Loucy (cell line): ENCODE data around the gene PLA2G2C.

Source experiments
- H2AFZ ChIP-seq: fragments of 200-600 bp; sonication (generic); 2 replicates; pipeline ENCODE4 v1.6.0; 2016; ENCODE audit warnings: antibody characterized with exemption, mild to moderate bottlenecking, low read length, moderate library complexity
- H3F3A ChIP-seq: fragments of 200-600 bp; 2 replicates; pipeline ENCODE4 v1.6.0; 2016; ENCODE audit warnings: antibody characterized with exemption, low read depth, mild to moderate bottlenecking
- H3K27me3 ChIP-seq: fragments of 200-600 bp; sonication (generic); 2 replicates; pipeline ENCODE4 v1.6.1; 2014; ENCODE audit warnings: low read length, mild to moderate bottlenecking; ENCODE audit not compliant: insufficient read depth, poor library complexity, severe bottlenecking
- H3K36me3 ChIP-seq: fragments of 200-600 bp; sonication (generic); 2 replicates; pipeline ENCODE4 v1.6.1; 2016; ENCODE audit warnings: low read length; ENCODE audit not compliant: insufficient read depth
- H3K4me1 ChIP-seq: fragments of 200-600 bp; sonication (generic); 2 replicates; pipeline ENCODE4 v1.5.1; 2014; ENCODE audit warnings: low read length, mild to moderate bottlenecking; ENCODE audit not compliant: insufficient read depth, poor library complexity, severe bottlenecking
- H3K4me2 ChIP-seq: fragments of 200-600 bp; sonication (generic); 2 replicates; pipeline ENCODE4 v1.6.0; 2014; ENCODE audit warnings: antibody characterized with exemption, low read length, low read depth, mild to moderate bottlenecking; ENCODE audit not compliant: poor library complexity, severe bottlenecking
- H3K4me3 ChIP-seq: fragments of 200-600 bp; sonication (generic); 2 replicates; pipeline ENCODE4 v1.5.1; 2014; ENCODE audit warnings: low read length, mild to moderate bottlenecking, mixed read lengths; ENCODE audit not compliant: poor library complexity, severe bottlenecking
- H3K79me2 ChIP-seq: fragments of 200-600 bp; sonication (generic); 2 replicates; pipeline ENCODE4 v1.6.1; 2014; ENCODE audit warnings: low read length; ENCODE audit not compliant: insufficient read depth
- H3K9ac ChIP-seq: fragments of 200-600 bp; sonication (generic); 2 replicates; pipeline ENCODE4 v1.6.0; 2014; ENCODE audit warnings: mild to moderate bottlenecking, low read depth, low read length, moderate library complexity; ENCODE audit not compliant: poor library complexity, severe bottlenecking
- H3K9me2 ChIP-seq: fragments of 200-600 bp; sonication (generic); replicated peaks from 2 replicates; pipeline ENCODE4 v1.6.1; 2016; ENCODE audit warnings: low read depth, low read length, mixed read lengths
- H3K9me3 ChIP-seq: fragments of 200-600 bp; sonication (generic); 2 replicates; pipeline ENCODE4 v1.6.1; 2014; ENCODE audit warnings: mild to moderate bottlenecking, antibody characterized with exemption, low read length, low read depth; ENCODE audit not compliant: insufficient read depth
- H4K20me1 ChIP-seq: fragments of 200-600 bp; sonication (generic); 2 replicates; pipeline ENCODE4 v1.6.0; 2014; ENCODE audit warnings: antibody characterized with exemption, low read length, mild to moderate bottlenecking; ENCODE audit not compliant: insufficient read depth, poor library complexity, severe bottlenecking
- EZH2phosphoT487 ChIP-seq: fragments of 200-600 bp; IDR thresholded peaks from 2 replicates; pipeline ENCODE4 v1.6.1; 2018; ENCODE audit warnings: antibody characterized with exemption, mild to moderate bottlenecking, moderate library complexity, borderline replicate concordance
- TF ChIP-seq, protein P1 (sequence below): fragments of 200-600 bp; sonication (generic); conservative IDR thresholded peaks from 2 replicates; pipeline ENCODE4 v1.5.1; 2014; ENCODE audit warnings: mild to moderate bottlenecking, antibody characterized with exemption, low read length

Gene PLA2G2C

DNA sequence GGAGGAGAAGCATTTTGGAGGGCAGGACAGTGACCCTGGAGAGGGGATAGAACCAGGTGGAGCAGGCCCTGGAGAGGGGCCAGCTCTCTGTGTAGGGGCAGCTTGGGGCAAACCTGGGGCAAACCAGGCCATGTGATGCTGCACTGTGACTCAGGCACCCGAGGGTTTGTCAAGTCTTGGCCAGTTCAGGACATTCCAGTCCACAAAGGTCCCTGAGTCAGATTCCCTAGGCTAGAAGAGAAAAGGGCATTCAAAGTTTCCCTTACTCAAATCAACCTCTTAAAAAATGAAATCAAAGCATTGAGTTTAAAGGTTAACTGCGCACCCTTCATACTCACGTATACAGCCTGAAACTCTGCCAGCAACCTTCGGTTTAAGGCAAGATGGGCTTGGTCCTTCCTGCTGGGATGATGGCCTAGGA is 25.2 kb upstream of the PLA2G2C start:
- Histone ChIP-seq H3K9ac (no peak overlapping the region), H4K20me1 (no peaks in the 10 kb centered on the region), H3K36me3 (no peaks in the 10 kb centered on the region), H3K27me3 (no peaks in the 10 kb centered on the region), H3K4me2 (no peak overlapping the region), H3K9me3 (no peaks in the 10 kb centered on the region), H3K9me2 (no peaks in the 10 kb centered on the region), H3K4me3 (no peak overlapping the region), H3K79me2 (no peaks in the 10 kb centered on the region), H3K4me1 (peaks cover 4% of the 10 kb centered on the region), H3F3A (no peaks in the 10 kb centered on the region), H2AFZ (no peak overlapping the region)
- TF ChIP-seq, protein P1, sequence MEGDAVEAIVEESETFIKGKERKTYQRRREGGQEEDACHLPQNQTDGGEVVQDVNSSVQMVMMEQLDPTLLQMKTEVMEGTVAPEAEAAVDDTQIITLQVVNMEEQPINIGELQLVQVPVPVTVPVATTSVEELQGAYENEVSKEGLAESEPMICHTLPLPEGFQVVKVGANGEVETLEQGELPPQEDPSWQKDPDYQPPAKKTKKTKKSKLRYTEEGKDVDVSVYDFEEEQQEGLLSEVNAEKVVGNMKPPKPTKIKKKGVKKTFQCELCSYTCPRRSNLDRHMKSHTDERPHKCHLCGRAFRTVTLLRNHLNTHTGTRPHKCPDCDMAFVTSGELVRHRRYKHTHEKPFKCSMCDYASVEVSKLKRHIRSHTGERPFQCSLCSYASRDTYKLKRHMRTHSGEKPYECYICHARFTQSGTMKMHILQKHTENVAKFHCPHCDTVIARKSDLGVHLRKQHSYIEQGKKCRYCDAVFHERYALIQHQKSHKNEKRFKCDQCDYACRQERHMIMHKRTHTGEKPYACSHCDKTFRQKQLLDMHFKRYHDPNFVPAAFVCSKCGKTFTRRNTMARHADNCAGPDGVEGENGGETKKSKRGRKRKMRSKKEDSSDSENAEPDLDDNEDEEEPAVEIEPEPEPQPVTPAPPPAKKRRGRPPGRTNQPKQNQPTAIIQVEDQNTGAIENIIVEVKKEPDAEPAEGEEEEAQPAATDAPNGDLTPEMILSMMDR: no peak
- TF ChIP-seq EZH2phosphoT487: no peak

DNA sequence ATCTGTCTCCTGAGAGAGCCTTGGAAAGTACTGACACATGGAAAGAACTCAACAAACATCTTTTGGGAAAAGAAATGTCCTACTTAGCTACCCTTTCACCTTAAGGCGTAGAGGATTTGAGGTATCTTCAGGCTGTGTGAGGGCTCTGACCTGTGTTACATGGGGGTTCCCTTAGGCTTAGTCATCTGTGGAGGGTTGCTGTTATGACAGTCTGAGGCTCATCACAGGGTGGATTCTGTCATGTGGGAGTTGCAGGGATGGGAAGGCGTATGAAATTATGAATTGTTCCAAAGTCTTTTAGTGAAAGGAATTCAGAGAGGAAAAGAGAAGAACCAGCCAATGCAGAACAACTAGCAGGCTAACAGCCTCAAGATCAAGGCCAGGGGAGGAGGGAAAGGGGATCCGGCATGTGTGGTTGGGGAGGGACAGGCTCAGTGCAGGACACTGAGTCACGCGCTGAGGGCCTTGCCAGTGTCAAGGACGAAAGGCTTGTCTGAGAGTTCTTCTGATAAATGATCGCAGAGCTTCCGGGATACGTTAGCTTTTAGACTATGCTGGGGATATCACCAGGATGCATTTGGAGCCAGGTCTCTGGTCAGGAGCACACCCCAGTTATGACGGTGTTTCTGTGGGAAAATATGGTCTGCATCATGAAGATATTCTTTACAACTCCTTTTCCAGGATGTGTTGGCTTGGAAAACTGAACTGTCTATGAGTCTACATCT is 24.6 kb upstream of the PLA2G2C start:
- no peak overlapping the region for H2AFZ ChIP-seq
- H3K4me2 ChIP-seq: no peak overlapping the region
- no peaks in the 10 kb centered on the region for H3K9me2 ChIP-seq
- no peaks in the 10 kb centered on the region for H3F3A ChIP-seq
- no peaks in the 10 kb centered on the region for H3K27me3 ChIP-seq
- H3K79me2 ChIP-seq: no peaks in the 10 kb centered on the region
- H3K9ac ChIP-seq: no peak overlapping the region
- H3K4me3 ChIP-seq: no peak overlapping the region
- H3K4me1 ChIP-seq: peaks cover 4% of the 10 kb centered on the region
- no peaks in the 10 kb centered on the region for H4K20me1 ChIP-seq
- H3K36me3 ChIP-seq: no peaks in the 10 kb centered on the region
- TF ChIP-seq, protein P1: no peak
- no peak for TF ChIP-seq EZH2phosphoT487
- H3K9me3 ChIP-seq: no peaks in the 10 kb centered on the region

DNA sequence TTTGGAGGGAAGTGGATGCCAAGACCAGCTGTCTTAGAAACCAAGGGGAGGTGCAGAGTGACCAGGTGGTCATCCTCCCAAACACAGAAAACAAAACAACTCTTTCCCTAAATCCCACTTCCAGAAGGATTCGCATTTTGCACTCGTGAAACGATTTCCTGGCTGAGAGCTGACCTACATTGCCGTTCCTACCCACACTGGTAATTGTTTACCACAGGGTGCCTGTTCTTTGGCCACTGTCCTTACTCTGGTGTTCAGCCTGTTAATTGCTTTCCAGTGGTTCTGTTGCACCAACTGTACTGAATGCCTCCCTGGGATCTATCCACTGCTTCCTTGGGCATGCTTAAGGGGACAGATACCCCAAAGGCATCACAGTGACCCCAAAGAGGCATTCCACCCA is 23.2 kb upstream of the PLA2G2C start:
- Histone ChIP-seq H3K9me3 (no peaks in the 10 kb centered on the region), H3K4me1 (peaks cover 4% of the 10 kb centered on the region), H2AFZ (no peak overlapping the region), H3K9me2 (no peaks in the 10 kb centered on the region), H3K79me2 (no peaks in the 10 kb centered on the region), H3K4me3 (no peak overlapping the region), H3K27me3 (no peaks in the 10 kb centered on the region), H4K20me1 (no peaks in the 10 kb centered on the region), H3K36me3 (no peaks in the 10 kb centered on the region), H3K4me2 (no peak overlapping the region), H3K9ac (no peak overlapping the region), H3F3A (no peaks in the 10 kb centered on the region)
- TF ChIP-seq, protein P1: no peak
- TF ChIP-seq EZH2phosphoT487: no peak
